Suprapubic skin (tissue), 4 donors: ENCODE results near the gene LIPK. TPM values are rescaled to one million over a fixed set of nuclear protein-coding genes. Genes with fewer than 3 reads are reported as not detected.

Experiments
- DNase-seq, 2 donors: peaks; one replicate each; pipeline ENCODE4 v3.0.0-alpha.2; 2019; ENCODE audit warnings: low spot score in 2 of 2
- H3K27ac ChIP-seq: fragments of 200-600 bp; sonication (generic); one replicate; pipeline ENCODE4 v1.5.1; 2019
- H3K27me3 ChIP-seq: fragments of 200-600 bp; sonication (generic); one replicate; pipeline ENCODE4 v1.5.1; 2019
- H3K36me3 ChIP-seq: fragments of 200-600 bp; sonication (generic); one replicate; pipeline ENCODE4 v1.5.1; 2019
- H3K4me1 ChIP-seq: fragments of 200-600 bp; sonication (generic); one replicate; pipeline ENCODE4 v1.5.1; 2019
- H3K4me3 ChIP-seq: fragments of 200-600 bp; sonication (generic); one replicate; pipeline ENCODE4 v1.5.1; 2019; ENCODE audit warnings: mild to moderate bottlenecking
- H3K9me3 ChIP-seq: fragments of 200-600 bp; sonication (generic); one replicate; pipeline ENCODE4 v1.5.1; 2019
- EP300 ChIP-seq: sonication (generic); formaldehyde crosslinking; IDR thresholded peaks from one replicate; pipeline ENCODE4 v1.6.1; 2017; ENCODE audit warnings: antibody characterized with exemption
- POLR2A ChIP-seq, 2 donors: fragments of 450-650 bp; IDR thresholded peaks; one replicate each; pipeline ENCODE4 v1.6.1; 2017; ENCODE audit warnings: antibody characterized with exemption in 2 of 2, mild to moderate bottlenecking in 2 of 2, moderate library complexity in 2 of 2
- POLR2AphosphoS5 ChIP-seq, 3 donors: sonication (generic); formaldehyde crosslinking; IDR thresholded peaks; one replicate each; pipeline ENCODE4 v1.6.1; 2017; ENCODE audit warnings: antibody characterized with exemption in 3 of 3
- WGBS: methylation state at CpG from one replicate; pipeline ENCODE4 v1.1.5; 2018; 5-methylcytosine and 5-hydroxymethylcytosine counted together
- total RNA-seq, 4 donors: library from RNA; depleted of rRNA; stranded (reverse); fragments of >200 nt; gene quantifications; one replicate each; pipeline ENCODE4 v1.1.0, GENCODE V29; 2016
- TF ChIP-seq, protein P1 (sequence below), 2 donors: fragments of 200-600 bp in 1 of 2; fragments of 450-650 bp in 1 of 2; sonication (generic) in 1 of 2; IDR thresholded peaks; one replicate each; pipeline ENCODE4 v1.5.1; 2016 to 2019; ENCODE audit warnings: antibody characterized with exemption in 2 of 2, mild to moderate bottlenecking in 1 of 2, moderate library complexity in 1 of 2

The LIPK gene
- total RNA-seq, 4 donors from 2014 or later: 2.6 to 23.4 (median 18.0) TPM

DNA sequence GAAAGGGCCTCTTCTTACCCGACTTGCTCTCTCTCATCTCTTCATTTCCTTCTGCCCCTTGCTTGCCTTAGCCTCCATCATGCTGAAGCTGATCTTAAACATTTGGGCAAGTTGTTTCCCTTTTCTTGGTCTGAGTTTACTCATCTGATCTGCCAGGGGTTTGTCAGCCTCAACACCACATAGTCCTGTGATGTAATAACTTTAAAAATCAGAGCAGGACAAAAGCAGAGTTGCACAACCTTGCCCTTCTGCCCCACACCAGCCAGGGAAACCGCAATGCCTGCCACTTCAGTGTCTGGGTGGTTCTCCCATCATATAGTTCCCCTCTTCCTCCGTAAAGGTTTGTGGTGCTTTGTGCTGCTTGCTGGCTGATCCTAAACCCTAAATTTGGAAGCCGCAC, 86.6 kb downstream of the LIPK start:
- no peaks in the 10 kb centered on the region for H3K4me1 ChIP-seq
- H3K36me3 ChIP-seq: no peaks in the 10 kb centered on the region
- TF ChIP-seq, protein P1, sequence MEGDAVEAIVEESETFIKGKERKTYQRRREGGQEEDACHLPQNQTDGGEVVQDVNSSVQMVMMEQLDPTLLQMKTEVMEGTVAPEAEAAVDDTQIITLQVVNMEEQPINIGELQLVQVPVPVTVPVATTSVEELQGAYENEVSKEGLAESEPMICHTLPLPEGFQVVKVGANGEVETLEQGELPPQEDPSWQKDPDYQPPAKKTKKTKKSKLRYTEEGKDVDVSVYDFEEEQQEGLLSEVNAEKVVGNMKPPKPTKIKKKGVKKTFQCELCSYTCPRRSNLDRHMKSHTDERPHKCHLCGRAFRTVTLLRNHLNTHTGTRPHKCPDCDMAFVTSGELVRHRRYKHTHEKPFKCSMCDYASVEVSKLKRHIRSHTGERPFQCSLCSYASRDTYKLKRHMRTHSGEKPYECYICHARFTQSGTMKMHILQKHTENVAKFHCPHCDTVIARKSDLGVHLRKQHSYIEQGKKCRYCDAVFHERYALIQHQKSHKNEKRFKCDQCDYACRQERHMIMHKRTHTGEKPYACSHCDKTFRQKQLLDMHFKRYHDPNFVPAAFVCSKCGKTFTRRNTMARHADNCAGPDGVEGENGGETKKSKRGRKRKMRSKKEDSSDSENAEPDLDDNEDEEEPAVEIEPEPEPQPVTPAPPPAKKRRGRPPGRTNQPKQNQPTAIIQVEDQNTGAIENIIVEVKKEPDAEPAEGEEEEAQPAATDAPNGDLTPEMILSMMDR (IDR thresholded peaks at IDR 0.05): no peak
- TF ChIP-seq EP300 (no peak), POLR2AphosphoS5 (IDR thresholded peaks at IDR 0.05) (no peak), POLR2A (IDR thresholded peaks at IDR 0.05) (no peak)
- no peaks in the 10 kb centered on the region for H3K9me3 ChIP-seq
- no peak overlapping the region for H3K27ac ChIP-seq
- WGBS: 83% methylated on average over 4 of the region's 4 CpGs
- no peak for DNase-seq
- H3K4me3 ChIP-seq: no peak overlapping the region
- no peaks in the 10 kb centered on the region for H3K27me3 ChIP-seq

DNA sequence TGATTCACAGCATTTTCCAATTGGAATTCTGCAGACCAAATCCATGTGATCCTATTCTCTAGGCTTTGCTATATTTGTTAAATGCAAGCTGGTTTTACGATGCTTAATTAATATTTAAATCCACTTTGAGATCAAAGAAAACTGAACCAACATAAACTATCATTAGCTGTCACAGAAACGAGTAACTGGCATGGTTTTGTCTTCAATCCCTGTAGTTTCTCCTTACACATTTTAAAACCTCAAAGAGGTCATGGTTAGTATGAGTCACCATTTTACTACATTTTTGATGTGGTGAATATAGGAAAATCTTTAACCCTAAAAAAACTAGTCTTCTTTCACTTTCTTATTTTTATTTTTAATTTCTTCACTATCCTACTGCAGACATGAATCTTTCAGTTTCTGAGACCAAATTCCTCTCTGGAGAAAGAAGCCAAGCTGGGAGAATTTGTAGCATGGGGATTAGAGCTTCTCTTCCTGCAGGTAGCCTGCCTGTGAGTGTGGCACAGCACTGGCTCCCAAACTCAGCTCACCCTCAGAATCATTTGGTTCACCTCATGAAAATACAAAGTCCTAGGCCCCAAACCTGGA, 87.8 kb downstream of the LIPK start:
- Histone ChIP-seq H3K4me1 (no peaks in the 10 kb centered on the region), H3K27me3 (no peaks in the 10 kb centered on the region), H3K4me3 (no peak overlapping the region), H3K36me3 (no peaks in the 10 kb centered on the region), H3K9me3 (no peaks in the 10 kb centered on the region), H3K27ac (no peak overlapping the region)
- 25% methylated on average over 2 of the region's 2 CpGs for WGBS
- DNase-seq: no peak
- TF ChIP-seq EP300 (no peak), POLR2A (IDR thresholded peaks at IDR 0.05) (no peak), POLR2AphosphoS5 (IDR thresholded peaks at IDR 0.05) (no peak)
- TF ChIP-seq, protein P1 (IDR thresholded peaks at IDR 0.05): no peak

DNA sequence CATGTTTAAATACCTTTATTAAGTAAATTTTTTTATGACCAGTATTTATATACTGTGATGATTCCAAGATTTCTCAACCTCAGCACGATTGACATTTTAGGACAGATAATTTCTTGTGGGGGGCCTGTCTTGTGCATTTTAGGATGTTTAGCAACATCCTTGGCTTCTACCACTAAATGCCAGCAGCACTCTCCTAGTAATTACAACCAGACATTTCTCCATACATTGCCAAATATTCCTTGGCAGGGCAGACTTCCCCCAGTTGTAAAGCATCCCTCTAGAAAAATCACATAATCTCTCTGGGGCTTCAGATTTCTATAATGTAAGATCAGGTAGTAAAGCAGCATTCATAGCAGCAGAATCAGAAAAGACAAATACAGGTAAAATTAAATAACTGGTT, 88.7 kb downstream of the LIPK start:
- H3K27ac ChIP-seq: no peak overlapping the region
- H3K36me3 ChIP-seq: no peaks in the 10 kb centered on the region
- no peak overlapping the region for H3K4me3 ChIP-seq
- H3K4me1 ChIP-seq: no peaks in the 10 kb centered on the region
- no peaks in the 10 kb centered on the region for H3K27me3 ChIP-seq
- WGBS: 27% methylated on average over 1 of the region's 1 CpG
- H3K9me3 ChIP-seq: no peaks in the 10 kb centered on the region
- no peak for DNase-seq
- TF ChIP-seq POLR2AphosphoS5 (IDR thresholded peaks at IDR 0.05) (no peak), POLR2A (IDR thresholded peaks at IDR 0.05) (no peak), EP300 (no peak)
- TF ChIP-seq, protein P1 (IDR thresholded peaks at IDR 0.05): no peak

DNA sequence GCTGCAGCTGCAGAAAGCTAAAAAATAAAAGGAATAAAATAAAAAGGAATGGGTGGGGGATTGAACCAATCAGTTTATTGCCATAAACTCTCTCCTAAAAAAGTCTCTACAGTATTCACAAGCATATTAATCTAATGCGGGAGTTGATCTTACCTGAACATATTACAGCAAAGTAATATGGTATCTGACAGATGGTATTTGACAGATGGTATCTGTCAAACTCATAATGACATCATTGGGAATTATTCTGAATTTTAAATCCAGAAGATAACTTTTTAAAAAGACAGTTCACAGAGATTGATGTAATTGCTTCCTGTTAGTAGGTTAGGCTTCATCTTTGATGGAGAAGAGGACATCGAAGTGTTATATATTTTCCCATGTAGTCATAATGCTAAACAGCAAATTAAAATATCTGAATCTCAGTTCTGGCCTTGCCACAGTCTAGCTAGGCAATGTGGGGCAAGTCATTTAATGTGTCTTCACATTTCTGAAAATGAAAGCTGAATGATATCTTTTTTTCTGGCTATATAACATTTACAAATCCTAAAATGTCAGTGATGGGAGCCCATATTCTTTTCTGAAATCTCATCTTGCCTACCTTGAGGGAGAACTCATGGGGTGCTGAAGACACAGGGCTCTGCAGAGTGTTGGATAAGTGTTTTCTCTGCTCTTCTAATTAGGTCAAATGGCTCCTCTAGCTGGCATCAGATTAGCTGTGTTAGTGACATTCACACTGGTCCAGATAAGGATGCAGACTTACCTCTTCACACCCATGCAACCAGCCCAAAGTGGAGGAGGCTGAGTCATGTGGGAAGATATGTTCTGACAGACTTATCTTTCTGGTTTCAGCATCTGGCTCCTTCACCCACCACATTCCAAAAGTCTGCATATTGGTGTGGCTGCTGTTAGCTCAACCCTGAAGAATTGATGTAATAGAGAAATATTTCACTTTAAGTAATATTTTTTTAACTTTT, 94.4 kb downstream of the LIPK start:
- H3K27me3 ChIP-seq: no peaks in the 10 kb centered on the region
- no peak overlapping the region for H3K27ac ChIP-seq
- no peak overlapping the region for H3K4me3 ChIP-seq
- DNase-seq: no peak
- no peaks in the 10 kb centered on the region for H3K36me3 ChIP-seq
- H3K9me3 ChIP-seq: no peaks in the 10 kb centered on the region
- TF ChIP-seq, protein P1 (IDR thresholded peaks at IDR 0.05): no peak
- TF ChIP-seq EP300: no peak
- TF ChIP-seq POLR2AphosphoS5 (IDR thresholded peaks at IDR 0.05): no peak
- TF ChIP-seq POLR2A (IDR thresholded peaks at IDR 0.05): no peak
- peaks cover 12% of the 10 kb centered on the region for H3K4me1 ChIP-seq
- WGBS: 86% methylated on average over 2 of the region's 2 CpGs

Other genes starting within 250 kb of the LIPK start
- 10 to 100 TPM in 3 of 4 donors, 1 to 10 TPM in 1; 9.8 to 23.7 (median 19.2) TPM for gene RNLS, start 122.9 kb upstream of the LIPK start, total RNA-seq
- gene LIPJ, start 119.5 kb upstream of the LIPK start, total RNA-seq: under 1 TPM; 0.15 to 0.48 (median 0.37) TPM
- gene LIPF, start 41.8 kb upstream of the LIPK start, total RNA-seq: not detected
- gene LIPN, start 53.8 kb downstream of the LIPK start, total RNA-seq: 10 to 100 TPM in 3 of 4 donors, 1 to 10 TPM in 1; 7.2 to 42.8 (median 30.1) TPM
- gene LIPM, start 96.5 kb downstream of the LIPK start, total RNA-seq: 10 to 100 TPM; 16.7 to 34.9 (median 29.4) TPM
- gene ANKRD22, start 145.6 kb downstream of the LIPK start, total RNA-seq: 10 to 100 TPM; 19.6 to 30.1 (median 29.3) TPM
- gene STAMBPL1, start 174.0 kb downstream of the LIPK start, total RNA-seq: 10 to 100 TPM; 13.3 to 35.8 (median 14.2) TPM
- gene ACTA2, start 246.5 kb downstream of the LIPK start, total RNA-seq: 100 to 1,000 TPM; 146 to 162 (median 152) TPM